Kidney glomerular epithelial cell (primary cell): Measurements from ENCODE around the gene HNF4A.
"Not testable (repeated sequence)": the region's sequence is repeated elsewhere in the genome, so short reads cannot be mapped to it uniquely, and the experiment has no call there.

Source experiments
- DNase-seq: peaks from one replicate; lab custom pipeline; 2025; lab: John Stamatoyannopoulos, UW

HNF4A gene

DNA sequence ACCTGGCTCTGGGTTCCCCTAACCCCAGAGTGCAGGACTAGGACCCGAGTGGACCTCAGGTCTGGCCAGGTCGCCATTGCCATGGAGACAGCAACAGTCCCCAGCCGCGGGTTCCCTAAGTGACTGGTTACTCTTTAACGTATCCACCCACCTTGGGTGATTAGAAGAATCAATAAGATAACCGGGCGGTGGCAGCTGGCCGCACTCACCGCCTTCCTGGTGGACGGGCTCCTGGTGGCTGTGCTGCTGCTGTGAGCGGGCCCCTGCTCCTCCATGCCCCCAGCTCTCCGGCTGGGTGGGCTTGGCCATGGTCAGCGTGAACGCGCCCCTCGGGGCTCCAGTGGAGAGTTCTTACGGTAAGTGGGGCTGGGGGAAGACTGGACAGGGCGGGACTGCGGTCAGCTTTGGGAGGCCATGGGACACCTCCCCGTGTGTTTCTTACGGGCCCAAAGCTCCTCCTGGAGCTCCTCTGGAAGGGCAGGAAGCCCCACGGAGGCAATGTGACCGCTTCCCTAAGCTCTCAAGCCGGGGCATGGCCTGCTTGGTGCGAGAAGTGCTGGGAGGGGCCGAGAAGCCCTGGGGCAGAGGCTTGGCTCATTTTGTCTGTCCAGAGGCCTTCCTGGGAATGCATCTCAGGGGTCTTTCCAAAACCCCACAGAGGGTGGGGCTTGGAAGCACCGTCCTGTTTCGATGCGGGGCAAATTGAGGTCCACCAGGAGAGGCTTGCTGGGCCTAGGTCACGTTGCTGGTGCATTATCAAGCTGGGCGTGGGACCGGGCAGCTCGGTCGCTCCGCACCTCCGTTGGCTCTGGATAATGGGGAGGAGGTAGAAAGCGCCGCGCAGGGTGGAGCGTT lies at the start of gene HNF4A:
HNF4A (plus strand) TSS at position 202 of the 855 bp plus-strand sequence; CDS start at position 308, 106 bp downstream.
- DNase-seq: no peak

GRCh38 chr20:44306927-44307326 lies 48.6 kb upstream of the HNF4A start:
- DNase-seq: no peak

DNA sequence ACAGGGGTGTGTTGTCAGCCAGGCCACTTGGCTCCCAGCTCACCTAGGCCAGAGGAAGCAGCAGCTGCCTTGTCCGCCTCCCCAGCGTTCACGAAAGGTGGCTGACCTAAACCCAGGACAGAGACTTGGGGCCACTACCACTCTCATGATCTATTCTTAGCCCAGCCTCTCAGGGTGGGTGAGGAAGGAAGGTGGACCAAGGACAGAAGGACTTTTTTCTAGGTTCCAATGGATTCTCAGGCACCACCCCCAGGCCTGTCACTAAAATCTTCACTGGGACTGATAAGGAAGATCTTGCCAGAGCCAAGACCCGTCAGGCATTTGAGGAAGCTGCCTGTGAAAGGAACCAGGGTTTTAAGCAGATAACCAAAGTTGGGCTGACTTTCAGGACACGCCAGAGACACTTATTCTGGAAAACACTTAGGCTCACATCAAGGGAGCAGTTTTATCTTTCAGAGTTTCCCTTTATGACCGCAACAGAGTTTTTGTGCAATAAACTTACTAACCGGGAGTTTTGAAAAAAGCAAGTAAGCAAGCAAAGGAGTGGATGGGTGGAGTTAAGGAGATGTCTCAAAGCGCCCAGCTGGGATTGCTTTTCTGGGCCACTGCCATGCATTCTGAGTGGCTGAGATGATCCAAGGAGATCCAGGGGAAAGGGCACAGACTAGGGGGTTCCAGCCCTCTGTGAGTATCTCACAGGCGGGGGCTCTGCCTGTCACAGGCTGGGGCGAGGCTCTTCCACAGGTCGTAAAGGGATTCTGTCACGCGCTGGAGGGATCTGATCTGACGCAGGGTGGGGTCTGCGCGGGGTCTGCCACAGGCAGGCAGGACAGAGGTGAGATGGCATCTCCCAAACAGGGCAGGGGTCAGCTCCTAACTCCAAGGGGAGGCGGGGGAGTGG lies 45.5 kb upstream of the HNF4A start:
- DNase-seq: no peak

GRCh38 chr20:44310664-44311639 lies 44.5 kb upstream of the HNF4A start, which contains the start of gene FITM2:
Gene FITM2, minus strand, starts transcription at chr20:44311202. Its CDS starts 54 bp downstream, at chr20:44311148.
- DNase-seq: peak; percentile 92

GRCh38 chr20:44314870-44315269 lies 40.6 kb upstream of the HNF4A start:
- no peak for DNase-seq

DNA sequence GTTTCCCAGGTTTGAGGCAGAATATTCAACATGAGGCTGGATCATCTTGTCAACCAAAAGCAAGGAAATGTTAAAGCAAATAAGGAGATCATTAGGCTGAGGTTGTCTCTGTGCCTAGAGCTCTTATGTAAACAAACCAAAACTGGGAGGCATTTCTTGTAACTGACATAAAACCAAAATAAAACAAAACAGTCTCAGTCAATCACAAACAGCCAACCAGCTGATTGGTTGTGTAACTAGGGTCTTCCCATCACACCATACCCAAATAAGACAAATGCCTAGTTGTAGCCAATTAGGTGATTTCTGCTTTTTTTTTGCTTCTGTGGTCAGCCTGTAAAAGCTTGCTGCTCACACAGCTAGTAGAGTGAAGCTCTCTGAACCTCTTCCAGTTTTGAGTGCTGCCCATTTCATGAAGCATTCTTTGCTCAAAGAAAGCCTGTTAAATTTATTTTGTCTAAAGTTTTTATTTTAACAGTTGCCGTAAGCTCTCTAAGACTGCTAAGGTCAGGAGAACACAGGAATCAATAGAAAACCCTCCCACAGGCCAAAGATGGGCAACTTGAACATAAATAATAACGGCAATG lies 35.6 kb upstream of the HNF4A start:
- DNase-seq: no peak

DNA sequence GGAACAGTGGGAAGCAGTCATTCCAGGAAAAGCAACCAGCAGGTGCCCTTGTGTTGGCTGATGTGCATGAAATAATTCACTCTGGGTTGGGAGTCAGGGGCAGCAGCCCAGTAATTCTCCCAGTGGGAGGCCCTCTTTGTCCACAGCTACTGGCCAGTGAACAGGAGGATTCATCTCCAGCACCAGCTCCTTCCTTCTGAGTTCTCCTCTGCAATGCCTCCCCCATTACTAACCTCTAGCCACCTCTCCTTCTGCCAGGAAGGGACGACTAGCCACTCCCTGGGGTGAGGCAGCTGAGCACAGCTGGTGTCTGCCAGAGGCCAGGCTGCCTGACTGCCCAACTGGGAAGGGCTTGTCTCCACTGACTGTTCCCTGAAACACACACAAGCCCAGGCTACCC lies 31.2 kb upstream of the HNF4A start:
- no peak for DNase-seq

DNA sequence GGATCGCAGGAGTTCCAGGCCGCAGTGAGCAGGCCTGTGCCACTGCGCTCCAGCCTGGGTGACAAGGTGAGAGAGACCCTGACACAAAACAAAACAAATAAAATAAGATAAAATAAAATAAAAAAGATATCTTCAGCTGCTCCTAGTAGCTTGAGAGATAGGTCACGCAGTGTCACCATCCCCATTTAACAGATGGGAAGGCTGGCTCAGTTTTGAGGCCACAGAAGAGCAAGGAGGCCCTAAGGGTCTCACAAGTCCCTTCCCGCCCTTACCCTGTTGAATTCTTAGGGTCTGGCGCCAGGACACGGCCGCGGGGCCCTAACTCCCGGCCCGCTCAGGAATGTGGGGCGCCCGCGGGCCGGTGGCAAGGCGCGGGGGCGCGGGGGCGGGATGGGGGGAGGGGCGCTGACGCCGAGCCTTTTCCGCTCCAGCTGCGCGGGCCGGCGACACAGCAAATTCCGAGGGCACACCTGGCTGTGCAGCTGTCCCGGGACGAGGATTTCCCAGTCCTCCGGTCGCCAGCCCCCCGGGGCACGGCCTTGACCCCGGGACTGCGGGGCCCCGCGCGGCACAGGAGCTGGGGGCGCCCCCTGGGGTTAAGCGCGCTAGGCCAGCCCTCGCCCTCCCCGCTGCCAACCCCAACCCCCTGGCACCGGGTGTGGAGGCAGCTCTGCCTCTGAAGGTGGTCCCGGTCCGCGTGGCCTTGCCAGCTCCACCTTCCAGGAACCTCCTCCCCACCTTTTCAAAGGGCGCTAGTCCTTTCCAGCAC lies 28.9 kb upstream of the HNF4A start:
- DNase-seq: no peak

DNA sequence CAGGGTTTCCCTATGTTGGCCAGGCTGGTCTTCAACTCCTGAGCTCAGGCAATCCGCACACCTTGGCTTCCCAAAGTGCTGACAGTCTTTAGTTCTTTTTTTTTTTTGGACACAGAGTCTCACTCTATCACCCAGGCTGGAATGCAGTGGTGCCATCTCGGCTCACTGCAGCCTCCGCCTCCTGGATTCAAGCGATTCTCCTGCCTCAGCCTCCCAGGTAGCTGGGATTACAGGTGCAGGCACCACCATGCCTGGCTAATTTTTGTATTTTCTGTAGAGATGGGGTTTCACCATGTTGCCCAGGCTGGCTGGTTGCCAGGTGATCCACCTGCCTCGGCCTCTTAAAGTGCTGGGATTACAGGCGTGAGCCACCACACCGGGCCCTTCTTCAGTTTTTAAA lies 27.8 kb upstream of the HNF4A start:
- not testable (repeated sequence) for DNase-seq

DNA sequence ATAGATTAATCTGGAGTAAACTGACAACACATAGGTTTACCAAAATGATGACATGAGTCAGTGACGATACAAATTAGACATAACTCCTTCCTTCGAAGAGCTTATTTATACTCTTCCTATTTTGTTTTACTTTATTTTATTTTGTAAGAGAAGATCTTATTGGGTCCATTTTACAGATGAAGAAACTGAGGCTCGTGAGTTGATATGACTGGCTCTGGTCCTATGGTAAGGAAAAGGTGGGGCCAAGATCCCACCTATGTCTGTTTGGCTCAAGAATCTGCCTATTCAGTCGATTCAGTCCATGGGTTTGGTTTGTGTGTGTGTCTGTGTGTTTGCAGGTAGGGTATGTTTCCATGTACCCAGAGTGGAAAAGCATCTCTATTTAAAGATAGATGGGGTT lies 27.1 kb upstream of the HNF4A start:
- no peak for DNase-seq

DNA sequence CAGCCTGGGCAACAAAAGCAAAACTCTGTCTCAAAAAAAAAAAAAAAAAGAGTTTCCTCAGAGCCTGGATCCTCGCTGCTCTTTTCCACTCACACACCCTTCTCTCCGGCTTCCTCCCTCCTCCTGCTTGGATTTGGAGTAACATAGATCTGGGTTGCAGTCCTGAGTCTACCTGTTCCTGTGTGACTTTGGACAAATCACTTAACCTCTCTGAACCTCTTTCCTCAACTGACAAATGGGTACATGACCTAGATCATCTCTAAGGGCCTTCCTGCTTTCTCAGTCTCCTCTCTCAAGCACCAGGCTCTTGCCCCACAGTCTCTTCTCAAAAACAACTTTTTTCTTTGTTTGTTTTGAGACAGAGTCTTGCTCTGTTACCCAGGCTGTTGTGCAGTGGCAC lies 24.3 kb upstream of the HNF4A start:
- no peak for DNase-seq

- no peak for DNase-seq
These were observed 21.2 kb upstream of the HNF4A start for GRCh38 chr20:44334306-44334705.

DNA sequence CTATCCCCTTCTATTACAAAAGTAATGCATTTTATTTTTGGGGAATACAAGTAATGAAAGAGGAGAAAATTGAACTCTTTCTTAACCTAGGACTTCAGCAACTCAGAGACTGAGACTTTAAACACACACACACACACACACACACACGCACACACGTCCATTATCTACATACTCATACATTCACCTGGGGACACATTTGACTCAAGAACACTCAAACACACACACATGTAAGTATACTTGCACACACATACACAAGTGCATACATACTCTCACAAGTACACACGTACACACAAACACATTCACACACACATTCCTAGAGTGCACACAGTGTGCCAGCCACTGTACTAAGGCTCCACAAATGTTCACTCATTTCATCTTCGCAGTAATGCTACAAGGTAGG lies 20.8 kb upstream of the HNF4A start:
- no peak for DNase-seq

- no peak for DNase-seq
These were observed 19.8 kb upstream of the HNF4A start for GRCh38 chr20:44335675-44336074.

- no peak for DNase-seq
These were observed 19.4 kb upstream of the HNF4A start for GRCh38 chr20:44336086-44336485.

- no peak for DNase-seq
These were observed 18.6 kb upstream of the HNF4A start, which contains the start of gene R3HDML for GRCh38 chr20:44336725-44337380. Gene R3HDML, plus strand, starts transcription at chr20:44337043. Its CDS starts 115 bp downstream, at chr20:44337158.

DNA sequence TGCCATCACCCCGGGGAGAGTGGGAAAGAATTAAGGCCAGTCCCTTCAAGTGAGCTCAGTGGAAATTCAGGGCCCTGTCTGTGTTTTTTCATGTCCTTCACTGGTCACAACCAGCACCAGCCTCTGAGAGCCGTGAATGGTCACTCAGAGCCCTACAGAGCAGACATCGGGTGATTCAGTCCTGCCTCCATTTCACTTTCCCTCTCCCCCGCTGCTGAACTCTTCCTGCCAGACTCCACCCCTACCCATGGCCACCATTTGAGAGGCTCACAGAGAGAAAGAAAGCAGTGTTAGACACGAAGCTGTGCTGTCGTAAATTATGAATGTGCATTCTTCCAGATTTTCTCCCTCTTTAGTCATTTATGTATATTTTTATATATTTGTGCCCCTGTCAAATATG lies 13.3 kb upstream of the HNF4A start:
- DNase-seq: no peak

GRCh38 chr20:44343162-44343675 lies 12.3 kb upstream of the HNF4A start:
- DNase-seq: no peak

DNA sequence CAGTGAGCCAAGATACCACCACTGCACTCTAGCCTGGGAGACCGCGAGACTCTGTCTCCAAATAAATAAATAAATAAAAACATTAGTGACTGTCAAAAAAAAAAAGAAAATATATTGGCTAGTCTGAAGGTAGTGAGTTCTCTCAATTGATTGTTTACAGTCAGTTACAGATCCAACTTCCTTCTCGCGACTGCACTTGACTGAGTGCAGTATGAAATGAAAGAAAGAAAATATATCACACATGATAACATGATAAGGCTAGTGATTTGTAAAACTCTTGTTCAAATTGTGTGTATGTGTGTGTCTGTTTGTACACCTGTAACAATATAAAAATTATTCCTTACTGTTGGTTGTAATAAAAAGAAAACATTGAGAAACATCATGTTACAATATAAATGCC lies 10.8 kb upstream of the HNF4A start:
- no peak for DNase-seq

GRCh38 chr20:44345147-44345546 lies 10.4 kb upstream of the HNF4A start:
- DNase-seq: no peak
